HG03460 (cell line): ENCODE measurements around the gene SLC1A2.

Source experiments
- ATAC-seq: cut with Tn5 transposase; IDR thresholded peaks from one replicate; pipeline ENCODE4 v1.9.1; 2021; ENCODE audit not compliant: unreplicated experiment

The SLC1A2 gene

GRCh38 chr11:35277827-35278226, 141.5 kb downstream of the SLC1A2 start:
- ATAC-seq, result no peak

GRCh38 chr11:35276396-35277145, 142.8 kb downstream of the SLC1A2 start:
- ATAC-seq, result no peak

GRCh38 chr11:35275786-35276170, 143.6 kb downstream of the SLC1A2 start:
- ATAC-seq, result no peak

- ATAC-seq, result no peak
Observed at GRCh38 chr11:35274909-35275785, 144.2 kb downstream of the SLC1A2 start.

- peak; percentile 90 for ATAC-seq
Observed at GRCh38 chr11:35272391-35272902, 146.9 kb downstream of the SLC1A2 start.

GRCh38 chr11:35271031-35271430, 148.3 kb downstream of the SLC1A2 start:
- no peak for ATAC-seq

- no peak for ATAC-seq
Observed at GRCh38 chr11:35270342-35270741, 149.0 kb downstream of the SLC1A2 start.

- ATAC-seq, result no peak
Observed at GRCh38 chr11:35267504-35267903, 151.9 kb downstream of the SLC1A2 start.

- no peak for ATAC-seq
Observed at GRCh38 chr11:35265755-35266454, 153.5 kb downstream of the SLC1A2 start.

GRCh38 chr11:35262735-35263134, 156.6 kb downstream of the SLC1A2 start:
- no peak for ATAC-seq

- ATAC-seq, result no peak
Observed at GRCh38 chr11:35262056-35262455, 157.3 kb downstream of the SLC1A2 start.

- ATAC-seq, result no peak
Observed at GRCh38 chr11:35261197-35261596, 158.2 kb downstream of the SLC1A2 start.

- ATAC-seq, result no peak
Observed at GRCh38 chr11:35260342-35260985, 158.9 kb downstream of the SLC1A2 start.

- ATAC-seq, result no peak
Observed at GRCh38 chr11:35259529-35259928, 159.8 kb downstream of the SLC1A2 start.

- ATAC-seq, result peak; percentile 99
Observed at GRCh38 chr11:35257281-35257680, 162.1 kb downstream of the SLC1A2 start.

- ATAC-seq, result no peak
Observed at GRCh38 chr11:35256296-35256695, 163.1 kb downstream of the SLC1A2 start.

GRCh38 chr11:35255514-35255913, 163.8 kb downstream of the SLC1A2 start:
- no peak for ATAC-seq

GRCh38 chr11:35253237-35253636, 166.1 kb downstream of the SLC1A2 start:
- ATAC-seq, result no peak

GRCh38 chr11:35250621-35251020, 168.7 kb downstream of the SLC1A2 start:
- ATAC-seq, result no peak

- no peak for ATAC-seq
Observed at GRCh38 chr11:35250192-35250591, 169.2 kb downstream of the SLC1A2 start.
